ENCODE measurements around the gene MAGEB1. TPM values are rescaled to one million over a fixed set of nuclear protein-coding genes. Genes with fewer than 3 reads are reported as not detected.

MAGEB1 gene
- total and polyA plus RNA-seq, 3 donors from 2014 or later, result 36.6 to 63.7 (median 59.4) TPM

DNA sequence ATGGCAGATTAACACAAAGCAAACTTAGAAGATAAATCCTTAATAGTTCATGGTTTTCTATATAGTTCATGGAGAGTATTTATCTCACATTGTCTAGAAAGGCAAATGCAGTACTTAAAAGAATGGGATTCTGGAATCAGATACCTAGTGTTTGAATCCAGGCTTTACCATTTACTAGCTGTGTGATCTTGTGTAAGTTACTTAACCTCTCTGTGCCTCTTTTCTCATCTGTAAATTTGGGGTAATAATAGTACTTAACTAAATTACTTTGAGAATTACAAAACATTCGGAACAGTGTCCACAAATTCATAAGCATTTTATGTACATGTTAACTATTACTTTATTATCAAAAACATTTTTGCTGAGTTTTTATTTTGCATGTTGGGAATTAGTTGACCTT is 15.8 kb downstream of the MAGEB1 start:
- Histone ChIP-seq H3K36me3 (ENCODE audit: low read depth, missing control alignments) (no peaks in the 10 kb centered on the region), H3K4me3 (no peak overlapping the region), H3K4me1 (no peaks in the 10 kb centered on the region), H3K9me3 (no peaks in the 10 kb centered on the region), H3K27me3 (no peaks in the 10 kb centered on the region), H3K27ac (no peak overlapping the region)
- intact Hi-C loops (cut with DNase I; ENCODE audit: low total_unique reads), result no loop called here
- DNase-seq, result no peak
- 91 to 100% methylated on average over 1 of the region's 1 CpG for WGBS, 2 donors
- TF ChIP-seq, protein P1, sequence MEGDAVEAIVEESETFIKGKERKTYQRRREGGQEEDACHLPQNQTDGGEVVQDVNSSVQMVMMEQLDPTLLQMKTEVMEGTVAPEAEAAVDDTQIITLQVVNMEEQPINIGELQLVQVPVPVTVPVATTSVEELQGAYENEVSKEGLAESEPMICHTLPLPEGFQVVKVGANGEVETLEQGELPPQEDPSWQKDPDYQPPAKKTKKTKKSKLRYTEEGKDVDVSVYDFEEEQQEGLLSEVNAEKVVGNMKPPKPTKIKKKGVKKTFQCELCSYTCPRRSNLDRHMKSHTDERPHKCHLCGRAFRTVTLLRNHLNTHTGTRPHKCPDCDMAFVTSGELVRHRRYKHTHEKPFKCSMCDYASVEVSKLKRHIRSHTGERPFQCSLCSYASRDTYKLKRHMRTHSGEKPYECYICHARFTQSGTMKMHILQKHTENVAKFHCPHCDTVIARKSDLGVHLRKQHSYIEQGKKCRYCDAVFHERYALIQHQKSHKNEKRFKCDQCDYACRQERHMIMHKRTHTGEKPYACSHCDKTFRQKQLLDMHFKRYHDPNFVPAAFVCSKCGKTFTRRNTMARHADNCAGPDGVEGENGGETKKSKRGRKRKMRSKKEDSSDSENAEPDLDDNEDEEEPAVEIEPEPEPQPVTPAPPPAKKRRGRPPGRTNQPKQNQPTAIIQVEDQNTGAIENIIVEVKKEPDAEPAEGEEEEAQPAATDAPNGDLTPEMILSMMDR (IDR thresholded peaks at IDR 0.05), result no peak
- TF ChIP-seq POLR2A (IDR thresholded peaks at IDR 0.05), result no peak

DNA sequence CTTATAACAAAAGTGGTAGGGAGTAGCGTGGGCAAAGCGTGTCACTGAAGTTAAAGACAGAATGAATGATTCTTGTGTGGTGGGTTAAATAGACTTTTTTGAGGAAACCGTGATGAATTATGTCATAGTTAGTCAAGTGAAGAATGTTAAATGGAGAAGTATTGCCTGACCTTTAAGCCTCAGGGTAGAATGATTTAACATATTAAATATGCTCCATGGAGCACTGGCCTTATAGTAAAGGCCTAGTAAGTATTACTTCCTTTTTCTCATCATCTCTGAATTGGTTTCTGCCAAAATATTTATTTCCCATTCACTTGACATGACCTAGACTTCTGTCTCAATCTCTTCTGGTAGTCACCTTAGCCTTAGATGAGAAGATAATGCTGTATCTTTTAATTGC is 23.7 kb downstream of the MAGEB1 start:
- Histone ChIP-seq H3K4me3 (no peak overlapping the region), H3K4me1 (no peaks in the 10 kb centered on the region), H3K36me3 (ENCODE audit: low read depth, missing control alignments) (no peaks in the 10 kb centered on the region), H3K9me3 (no peaks in the 10 kb centered on the region), H3K27ac (no peak overlapping the region), H3K27me3 (no peaks in the 10 kb centered on the region)
- 95 to 98% methylated on average over 3 of the region's 3 CpGs for WGBS, 2 donors
- intact Hi-C loops (cut with DNase I; ENCODE audit: low total_unique reads), result no loop called here
- TF ChIP-seq, protein P1 (IDR thresholded peaks at IDR 0.05), result no peak
- TF ChIP-seq POLR2A (IDR thresholded peaks at IDR 0.05), result no peak
- DNase-seq, result no peak

DNA sequence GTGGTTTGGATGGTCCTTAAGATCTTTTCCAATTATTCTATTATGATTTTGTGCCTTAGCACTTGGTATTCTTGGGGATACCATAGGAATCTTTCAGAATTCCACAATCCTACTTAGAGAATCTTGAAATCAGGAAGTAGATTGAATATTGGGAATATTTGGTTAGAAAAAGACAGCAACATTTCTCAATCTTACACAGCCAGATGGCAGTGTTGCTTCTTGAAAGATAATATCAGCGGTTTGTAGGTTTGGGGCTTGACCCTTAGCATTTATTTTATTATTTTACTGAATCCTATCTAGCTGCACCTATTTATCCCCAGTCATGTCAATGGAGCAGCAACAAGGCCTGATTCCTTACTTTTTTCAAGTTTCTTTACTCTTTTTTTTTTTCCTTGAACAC is 28.6 kb downstream of the MAGEB1 start:
- no peak for DNase-seq
- intact Hi-C loops (cut with DNase I; ENCODE audit: low total_unique reads), result no loop called here

DNA sequence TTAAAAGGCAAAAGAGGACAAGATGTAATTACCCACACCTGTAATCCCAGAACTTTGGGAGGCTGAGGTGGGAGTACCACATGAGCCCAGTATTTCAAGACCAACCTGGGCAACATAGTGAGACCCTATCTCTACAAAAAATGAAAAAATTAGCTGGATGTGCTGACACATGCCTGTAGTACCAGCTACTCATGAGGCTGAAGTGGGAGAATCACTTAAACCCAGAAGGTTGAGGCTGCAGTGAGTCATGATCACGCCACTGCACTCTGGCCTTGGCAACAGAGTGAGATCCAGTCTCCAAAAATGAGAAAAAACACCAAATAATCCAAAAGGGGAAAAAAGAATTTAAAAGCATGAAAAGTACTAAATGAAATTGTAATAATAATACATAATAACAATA is 31.4 kb downstream of the MAGEB1 start:
- no peaks in the 10 kb centered on the region for H3K9me3 ChIP-seq
- 0 to 50% methylated on average over 1 of the region's 1 CpG for WGBS, 2 donors
- H3K4me1 ChIP-seq, result no peaks in the 10 kb centered on the region
- no peak for TF ChIP-seq POLR2A (IDR thresholded peaks at IDR 0.05)
- TF ChIP-seq, protein P1 (IDR thresholded peaks at IDR 0.05), result no peak
- no peaks in the 10 kb centered on the region for H3K27me3 ChIP-seq
- no peak overlapping the region for H3K27ac ChIP-seq
- no peak for DNase-seq
- no peak overlapping the region for H3K4me3 ChIP-seq
- intact Hi-C loops (cut with DNase I; ENCODE audit: low total_unique reads), result no loop called here
- H3K36me3 ChIP-seq (ENCODE audit: low read depth, missing control alignments), result no peaks in the 10 kb centered on the region

More for the DNA sequence above, 28.6 kb downstream of the MAGEB1 start:
- no peaks in the 10 kb centered on the region for H3K9me3 ChIP-seq
- H3K27ac ChIP-seq, result no peak overlapping the region
- TF ChIP-seq POLR2A (IDR thresholded peaks at IDR 0.05), result no peak
- TF ChIP-seq, protein P1 (IDR thresholded peaks at IDR 0.05), result peak in 2 of 3 experiments; percentile 14 to 30
- no peaks in the 10 kb centered on the region for H3K4me1 ChIP-seq
- H3K36me3 ChIP-seq (ENCODE audit: low read depth, missing control alignments), result no peaks in the 10 kb centered on the region
- 25 to 38% methylated on average over 1 of the region's 1 CpG for WGBS, 2 donors
- no peaks in the 10 kb centered on the region for H3K27me3 ChIP-seq
- no peak overlapping the region for H3K4me3 ChIP-seq

DNA sequence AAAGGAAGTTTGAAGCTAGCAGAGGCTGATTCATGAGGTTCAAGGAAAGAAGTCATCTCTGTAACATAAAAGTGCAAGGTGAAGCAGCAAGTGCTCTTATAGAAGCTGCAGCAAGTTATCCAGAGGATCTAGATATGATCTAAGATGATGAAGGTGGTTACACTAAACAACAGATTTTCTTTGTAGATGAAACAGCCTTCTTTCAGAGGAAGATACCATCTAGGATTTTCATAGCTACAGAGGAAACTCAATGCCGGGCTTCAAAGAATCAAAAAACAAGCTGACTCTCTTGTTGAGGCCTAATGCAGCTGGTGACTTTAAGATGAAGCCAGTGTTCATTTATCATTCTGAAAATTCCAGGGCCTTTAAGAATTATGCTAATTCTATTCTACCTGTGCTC is 33.5 kb downstream of the MAGEB1 start:
- Histone ChIP-seq H3K9me3 (no peaks in the 10 kb centered on the region), H3K4me3 (no peak overlapping the region), H3K27ac (no peak overlapping the region), H3K27me3 (no peaks in the 10 kb centered on the region), H3K4me1 (no peaks in the 10 kb centered on the region), H3K36me3 (ENCODE audit: low read depth, missing control alignments) (no peaks in the 10 kb centered on the region)
- TF ChIP-seq POLR2A (IDR thresholded peaks at IDR 0.05), result no peak
- TF ChIP-seq, protein P1 (IDR thresholded peaks at IDR 0.05), result no peak
- intact Hi-C loops (cut with DNase I; ENCODE audit: low total_unique reads), result no loop called here
- 100% methylated on average over 1 of the region's 1 CpG for WGBS, 2 donors
- no peak for DNase-seq
